Measurements from ENCODE around the gene FNTB. TPM values are rescaled to one million over a fixed set of nuclear protein-coding genes. Genes with fewer than 3 reads are reported as not detected.

Gene FNTB
- total and polyA plus RNA-seq, 12 donors = 14.6 to 20.8 (median 16.5) TPM

GRCh38 chr14:64970041-64970440 is 16.7 kb upstream of the FNTB start:
- Histone ChIP-seq H3K27me3 (peaks cover 0 to 22% (median 0%) of the 10 kb centered on the region in 7 donors), H3K9me3 (no peaks in the 10 kb centered on the region), H3K4me1 (peaks cover 3 to 20% (median 11%) of the 10 kb centered on the region in 9 donors), H3K27ac (no peak overlapping the region), H3K4me3 (no peak overlapping the region), H3K36me3 (no peaks in the 10 kb centered on the region)
- TF ChIP-seq, protein P1, sequence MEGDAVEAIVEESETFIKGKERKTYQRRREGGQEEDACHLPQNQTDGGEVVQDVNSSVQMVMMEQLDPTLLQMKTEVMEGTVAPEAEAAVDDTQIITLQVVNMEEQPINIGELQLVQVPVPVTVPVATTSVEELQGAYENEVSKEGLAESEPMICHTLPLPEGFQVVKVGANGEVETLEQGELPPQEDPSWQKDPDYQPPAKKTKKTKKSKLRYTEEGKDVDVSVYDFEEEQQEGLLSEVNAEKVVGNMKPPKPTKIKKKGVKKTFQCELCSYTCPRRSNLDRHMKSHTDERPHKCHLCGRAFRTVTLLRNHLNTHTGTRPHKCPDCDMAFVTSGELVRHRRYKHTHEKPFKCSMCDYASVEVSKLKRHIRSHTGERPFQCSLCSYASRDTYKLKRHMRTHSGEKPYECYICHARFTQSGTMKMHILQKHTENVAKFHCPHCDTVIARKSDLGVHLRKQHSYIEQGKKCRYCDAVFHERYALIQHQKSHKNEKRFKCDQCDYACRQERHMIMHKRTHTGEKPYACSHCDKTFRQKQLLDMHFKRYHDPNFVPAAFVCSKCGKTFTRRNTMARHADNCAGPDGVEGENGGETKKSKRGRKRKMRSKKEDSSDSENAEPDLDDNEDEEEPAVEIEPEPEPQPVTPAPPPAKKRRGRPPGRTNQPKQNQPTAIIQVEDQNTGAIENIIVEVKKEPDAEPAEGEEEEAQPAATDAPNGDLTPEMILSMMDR (IDR thresholded peaks at IDR 0.05) = no peak
- WGBS, 2 donors = 91% methylated on average over 3 of the region's 3 CpGs
- ATAC-seq (no peak), DNase-seq (no peak)
- intact Hi-C loops (cut with DNase I) = loop anchor here in 2 of 10 donors (5.0 to 10.0 kb wide), 4 partner anchors 53 to 375 kb away; partner anchors contain the start of gene CHURC1 (in 1 of the 2)

DNA sequence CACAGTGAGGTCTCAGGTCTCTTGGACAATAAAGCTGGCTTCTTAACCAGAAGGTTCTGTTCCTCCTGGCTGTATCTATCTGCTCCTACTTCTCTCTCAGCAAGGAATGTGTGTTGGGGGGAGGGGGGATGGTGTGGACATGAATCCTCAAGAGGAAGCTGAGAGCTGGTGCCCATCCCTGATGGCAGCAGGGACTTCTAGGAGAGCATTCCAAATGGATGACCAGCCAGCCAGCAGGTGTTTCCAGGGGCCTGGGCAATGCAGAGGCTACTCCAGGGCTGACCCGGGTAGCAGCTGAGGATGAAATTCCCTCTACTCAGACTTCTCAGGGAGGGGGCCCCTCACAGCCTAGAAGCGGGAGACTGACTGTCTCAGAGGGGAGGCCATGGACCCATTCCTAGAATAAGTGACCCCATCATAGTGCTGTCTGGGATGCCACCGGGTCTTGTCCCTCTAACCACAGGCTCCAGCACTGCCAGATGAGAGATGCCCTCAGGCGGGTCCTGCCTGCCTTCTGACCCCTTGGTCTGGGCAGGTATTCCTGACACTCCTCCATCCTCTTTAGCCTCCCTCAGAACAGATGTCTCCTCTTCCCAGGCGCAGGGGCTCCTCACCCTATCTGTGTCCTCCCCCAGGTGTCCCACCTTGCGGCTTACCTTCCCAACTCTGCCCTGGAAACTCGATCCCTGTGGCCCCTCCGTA is 15.8 kb upstream of the FNTB start:
- TF ChIP-seq, protein P1 (IDR thresholded peaks at IDR 0.05) = no peak
- Histone ChIP-seq H3K4me1 (peaks cover 3 to 20% (median 11%) of the 10 kb centered on the region in 9 donors), H3K27me3 (peaks cover 0 to 22% (median 0%) of the 10 kb centered on the region in 7 donors), H3K9me3 (no peaks in the 10 kb centered on the region), H3K36me3 (no peaks in the 10 kb centered on the region), H3K27ac (no peak overlapping the region), H3K4me3 (peak overlapping the region in 9 of 10 donors; percentile 71 to 90 (median 76))
- WGBS, 2 donors = 64% methylated on average over 8 of the region's 8 CpGs
- ATAC-seq = peak in 4 of 8 donors; percentile 4 to 42 (median 14)
- intact Hi-C loops (cut with DNase I) = loop anchor here in 2 of 10 donors (5.0 to 10.0 kb wide), 4 partner anchors 54 to 374 kb away; partner anchors contain the start of gene CHURC1 (in 1 of the 2)
- no peak for DNase-seq

GRCh38 chr14:64971491-64971942 is 15.2 kb upstream of the FNTB start:
- H3K36me3 ChIP-seq = no peaks in the 10 kb centered on the region
- intact Hi-C loops (cut with DNase I) = loop anchor here in 2 of 10 donors (5.0 to 10.0 kb wide), 4 partner anchors 54 to 373 kb away; partner anchors contain the start of gene CHURC1 (in 1 of the 2)
- peak overlapping the region in 3 of 10 donors; percentile 4 to 53 (median 53) for H3K27ac ChIP-seq
- peaks cover 0 to 22% (median 0%) of the 10 kb centered on the region in 7 donors for H3K27me3 ChIP-seq
- H3K4me3 ChIP-seq = peak overlapping the region; percentile 50 to 90 (median 75)
- ATAC-seq = peak in 4 of 8 donors; percentile 5 to 22 (median 15)
- H3K4me1 ChIP-seq = peaks cover 3 to 20% (median 11%) of the 10 kb centered on the region in 9 donors
- TF ChIP-seq, protein P1 (IDR thresholded peaks at IDR 0.05) = no peak
- 4% methylated on average over 31 of the region's 31 CpGs for WGBS, 2 donors
- no peak for DNase-seq
- H3K9me3 ChIP-seq = no peaks in the 10 kb centered on the region

- TF ChIP-seq, protein P1 (IDR thresholded peaks at IDR 0.05) = no peak
- Histone ChIP-seq H3K27ac (peak within 1 kb of the TSS in 3 of 10 donors; percentile 53 to 54 (median 53)), H3K9me3 (no peaks in the 10 kb centered on the region), H3K4me1 (peaks cover 3 to 20% (median 11%) of the 10 kb centered on the region in 9 donors), H3K36me3 (no peaks in the 10 kb centered on the region), H3K4me3 (peak within 1 kb of the TSS; percentile 50 to 90 (median 75)), H3K27me3 (peaks cover 0 to 22% (median 0%) of the 10 kb centered on the region in 7 donors)
- 1 to 2% methylated on average over 76 to 96 of the region's 96 CpGs for WGBS, 2 donors
- DNase-seq = peak; percentile 32 to 63
- peak; percentile 55 to 87 (median 70) for ATAC-seq
- intact Hi-C loops (cut with DNase I) = loop anchor here in 2 of 10 donors (5.0 to 10.0 kb wide), 4 partner anchors 55 to 373 kb away; partner anchors contain the start of gene CHURC1 (in 1 of the 2)
Measured at GRCh38 chr14:64971943-64972791, 14.5 kb upstream of the FNTB start, which contains the start of gene RAB15. Gene RAB15, minus strand, starts transcription at chr14:64972336. Its CDS starts 260 bp downstream, at chr14:64972076.
